Measurements from ENCODE around the gene FOXP4.

GRCh38 chr6:41545247-41545702, 906 bp upstream of the FOXP4 start:
- TF ChIP-seq ZNF354B (CRISPR knock-in tag; IDR thresholded peaks at IDR 0.05): no peak
- TF ChIP-seq HMGXB3 (CRISPR knock-in tag; IDR thresholded peaks at IDR 0.05; ENCODE audit: borderline replicate concordance): no peak
- TF ChIP-seq ZNF609 (CRISPR knock-in tag; IDR thresholded peaks at IDR 0.05; ENCODE audit: borderline replicate concordance): no peak
- TF ChIP-seq CTCF (CRISPR knock-in tag; IDR thresholded peaks at IDR 0.05): no peak
- TF ChIP-seq DZIP1 (CRISPR knock-in tag; IDR thresholded peaks at IDR 0.05): no peak
- TF ChIP-seq NR0B2 (CRISPR knock-in tag; IDR thresholded peaks at IDR 0.05): no peak
- no peak for TF ChIP-seq PHB2 (IDR thresholded peaks at IDR 0.05; ENCODE audit: partially characterized antibody)
- TF ChIP-seq GZF1 (CRISPR knock-in tag; IDR thresholded peaks at IDR 0.05): no peak
- no peak for TF ChIP-seq MYNN (CRISPR knock-in tag; IDR thresholded peaks at IDR 0.05; ENCODE audit: low read depth)
- TF ChIP-seq BATF2 (CRISPR knock-in tag; IDR thresholded peaks at IDR 0.05): no peak
- no peak for TF ChIP-seq ATF3 (CRISPR knock-in tag; IDR thresholded peaks at IDR 0.05)
- TF ChIP-seq ZNF792 (CRISPR knock-in tag; IDR thresholded peaks at IDR 0.05): no peak
- TF ChIP-seq CHD4 (IDR thresholded peaks at IDR 0.05; ENCODE audit: borderline replicate concordance, low read length): no peak
- TF ChIP-seq ZKSCAN1 (IDR thresholded peaks at IDR 0.05; ENCODE audit: low read length): no peak

Data from HepG2 (cell line).